HUES48 (cell line): ENCODE measurements around the gene SAP30BP.

Experiments used
- H3K27ac ChIP-seq: one replicate; pipeline ENCODE4 v1.7.0; 2013; ENCODE audit warnings: low read depth, low read length, inconsistent platforms
- H3K27me3 ChIP-seq: 2 replicates; pipeline ENCODE4 v1.6.1; 2013; ENCODE audit warnings: mild to moderate bottlenecking, low read length; ENCODE audit not compliant: control insufficient read depth, insufficient read depth
- H3K36me3 ChIP-seq: 2 replicates; pipeline ENCODE4 v1.6.1; 2013; ENCODE audit warnings: low read length; ENCODE audit not compliant: control insufficient read depth, insufficient read depth
- H3K4me1 ChIP-seq: 2 replicates; pipeline ENCODE4 v1.6.1; 2013; ENCODE audit warnings: mild to moderate bottlenecking, low read length; ENCODE audit not compliant: control insufficient read depth, insufficient read depth
- H3K4me3 ChIP-seq: 2 replicates; pipeline ENCODE4 v1.5.1; 2013; ENCODE audit warnings: mild to moderate bottlenecking, low read depth, low read length
- H3K9ac ChIP-seq: 2 replicates; pipeline ENCODE4 v1.6.1; 2013; ENCODE audit warnings: mild to moderate bottlenecking, low read depth, low read length, moderate library complexity
- H3K9me3 ChIP-seq: 2 replicates; pipeline ENCODE4 v1.6.1; 2013; ENCODE audit warnings: low read length; ENCODE audit not compliant: control insufficient read depth, insufficient read depth

The SAP30BP gene

DNA sequence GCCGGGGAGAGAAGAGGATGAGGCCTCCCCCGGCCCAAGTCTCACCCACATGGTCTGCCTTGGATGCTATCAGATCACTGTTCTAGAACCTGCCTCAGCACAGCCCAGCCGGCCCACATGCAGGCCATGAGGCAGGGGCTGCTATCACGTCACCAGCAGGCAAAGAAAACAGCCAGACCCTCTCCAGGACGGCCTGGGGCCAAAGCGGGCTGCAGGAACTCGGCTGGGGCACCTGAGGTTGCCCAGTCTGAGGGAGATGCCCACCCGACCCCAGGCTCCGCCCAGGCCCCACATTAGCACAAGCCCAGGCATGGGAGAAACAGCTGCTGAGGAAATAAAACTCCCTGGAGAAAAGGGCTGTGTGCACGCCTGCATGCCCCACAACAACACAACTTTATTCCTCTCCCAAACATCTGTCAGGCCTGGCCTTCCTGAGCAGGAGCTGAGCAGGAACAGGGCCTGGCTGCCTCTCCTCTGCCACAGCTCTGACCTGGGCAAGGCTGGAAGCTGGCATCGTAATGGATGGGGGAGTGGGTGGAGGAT lies 40.6 kb upstream of the SAP30BP start:
- Histone ChIP-seq H3K27ac (no peak overlapping the region), H3K9ac (no peak overlapping the region), H3K4me1 (no peaks in the 10 kb centered on the region), H3K27me3 (no peaks in the 10 kb centered on the region), H3K9me3 (no peaks in the 10 kb centered on the region), H3K4me3 (no peak overlapping the region), H3K36me3 (no peaks in the 10 kb centered on the region)

DNA sequence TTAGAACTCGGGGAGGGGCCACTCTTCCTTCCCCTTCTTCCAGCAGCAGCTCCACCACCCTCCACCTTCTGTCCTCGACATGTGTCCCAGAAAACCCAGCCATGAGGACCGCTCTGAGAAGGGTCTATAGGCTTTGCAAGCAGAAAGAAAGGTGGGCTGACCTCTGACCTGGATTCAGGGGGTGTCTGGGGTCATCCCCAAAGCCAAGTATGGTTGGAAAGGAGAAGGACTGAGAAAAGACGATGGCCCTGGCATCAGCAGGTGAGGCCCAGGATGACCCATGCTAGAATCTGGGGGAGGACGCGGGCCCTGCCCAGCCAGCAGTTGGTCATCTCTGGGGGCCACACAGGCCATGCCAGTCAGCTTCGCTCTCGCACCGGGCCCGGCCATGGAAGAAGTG lies 40.0 kb upstream of the SAP30BP start:
- Histone ChIP-seq H3K27ac (no peak overlapping the region), H3K4me3 (no peak overlapping the region), H3K4me1 (no peaks in the 10 kb centered on the region)

DNA sequence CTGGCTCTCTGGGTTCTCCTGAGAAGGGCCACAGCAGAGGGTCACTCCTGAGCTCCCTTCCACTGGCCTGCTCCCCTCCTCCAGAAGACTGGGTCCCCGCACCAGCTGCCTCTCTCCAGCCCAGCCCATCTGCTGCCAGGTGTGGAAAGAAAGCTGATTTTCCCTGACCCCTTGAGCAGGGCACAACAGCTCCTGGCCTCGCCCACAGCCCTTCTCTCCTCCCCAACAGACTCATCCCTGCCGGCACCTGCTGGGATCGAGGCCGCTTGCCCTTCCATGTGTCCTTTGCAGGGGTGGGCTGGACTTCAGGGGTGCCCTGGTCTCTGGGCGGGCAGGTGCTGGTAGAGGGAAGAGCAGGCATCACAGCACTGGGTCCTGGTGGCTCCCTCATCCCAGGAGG lies 38.7 kb upstream of the SAP30BP start:
- H3K36me3 ChIP-seq = no peaks in the 10 kb centered on the region
- no peaks in the 10 kb centered on the region for H3K9me3 ChIP-seq
- H3K27ac ChIP-seq = no peak overlapping the region
- peaks cover 10% of the 10 kb centered on the region for H3K4me1 ChIP-seq
- H3K9ac ChIP-seq = no peak overlapping the region
- no peaks in the 10 kb centered on the region for H3K27me3 ChIP-seq
- H3K4me3 ChIP-seq = no peak overlapping the region

More for the DNA sequence above, 40.0 kb upstream of the SAP30BP start:
- Histone ChIP-seq H3K9ac (no peak overlapping the region), H3K27me3 (no peaks in the 10 kb centered on the region), H3K9me3 (no peaks in the 10 kb centered on the region), H3K36me3 (no peaks in the 10 kb centered on the region)

- H3K27ac ChIP-seq = no peak overlapping the region
- H3K9me3 ChIP-seq = no peaks in the 10 kb centered on the region
- peaks cover 16% of the 10 kb centered on the region for H3K4me1 ChIP-seq
- no peaks in the 10 kb centered on the region for H3K27me3 ChIP-seq
- H3K9ac ChIP-seq = no peak overlapping the region
- no peak overlapping the region for H3K4me3 ChIP-seq
- no peaks in the 10 kb centered on the region for H3K36me3 ChIP-seq
These were observed 38.0 kb upstream of the SAP30BP start for GRCh38 chr17:75629157-75629556.

DNA sequence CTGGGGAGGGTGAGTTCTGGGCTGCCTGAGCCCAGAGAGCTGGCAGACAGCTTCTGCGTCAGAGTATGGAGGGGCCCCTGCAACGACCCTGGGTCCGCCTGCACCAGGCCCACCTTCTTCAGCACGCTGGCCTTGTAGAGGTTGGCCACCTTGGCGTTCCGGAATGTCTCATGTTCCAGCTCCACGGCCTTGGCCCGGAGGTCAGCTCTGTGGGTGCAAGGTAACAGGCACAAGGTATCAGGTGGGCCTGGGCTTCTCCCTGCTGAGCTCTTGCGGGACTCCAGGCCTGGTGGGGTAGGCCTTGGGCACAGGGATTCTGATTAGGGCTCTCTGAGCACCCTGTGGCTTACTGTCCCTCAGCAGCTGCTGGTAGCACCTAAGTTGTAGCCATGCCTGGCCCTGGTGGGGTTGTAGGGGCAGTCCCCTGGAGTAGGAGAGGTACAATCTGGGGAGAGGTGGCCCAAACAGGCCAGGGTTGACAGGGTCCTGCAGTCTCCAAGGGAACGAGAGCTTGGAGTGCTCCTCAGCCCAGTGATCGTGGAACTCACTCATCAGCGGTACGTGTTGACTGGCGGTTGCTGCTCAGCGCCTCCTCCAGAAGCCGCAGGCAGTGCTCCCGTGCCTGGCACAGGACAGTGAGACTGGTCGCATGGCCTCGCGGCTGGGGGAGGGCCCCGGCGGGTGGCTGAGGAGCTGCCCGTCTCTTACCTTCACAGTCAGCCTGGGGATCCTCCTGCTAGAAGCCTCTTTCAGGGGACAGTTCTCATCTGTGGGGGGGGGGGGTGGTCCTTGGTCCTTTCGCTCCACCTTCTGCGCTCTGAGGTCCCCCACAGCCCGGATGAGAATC lies 36.8 kb upstream of the SAP30BP start:
- H3K4me3 ChIP-seq = no peak overlapping the region
- peaks cover 17% of the 10 kb centered on the region for H3K4me1 ChIP-seq
- H3K9me3 ChIP-seq = no peaks in the 10 kb centered on the region
- no peak overlapping the region for H3K27ac ChIP-seq
- H3K36me3 ChIP-seq = no peaks in the 10 kb centered on the region
- H3K9ac ChIP-seq = no peak overlapping the region
- H3K27me3 ChIP-seq = no peaks in the 10 kb centered on the region

DNA sequence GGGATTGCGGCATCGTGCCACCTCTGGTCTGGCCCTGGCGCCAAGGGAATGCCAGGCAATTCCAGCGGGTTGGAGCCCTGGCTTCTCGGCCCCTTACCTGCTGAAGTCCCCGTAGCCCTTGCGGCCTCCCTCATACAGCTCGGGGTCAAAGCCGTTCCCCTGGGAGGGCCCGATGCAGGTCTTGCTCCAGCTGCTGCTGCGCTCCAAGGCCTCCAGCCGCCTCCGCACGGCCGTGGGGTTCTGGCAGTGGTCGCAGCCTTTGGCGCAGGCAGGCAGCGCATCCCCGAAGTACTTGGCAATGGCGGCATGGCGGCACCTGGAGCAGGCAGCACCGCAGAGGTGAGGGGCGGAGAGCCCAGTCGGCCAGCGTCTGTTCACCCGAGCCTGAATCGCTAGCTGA lies 35.8 kb upstream of the SAP30BP start:
- Histone ChIP-seq H3K36me3 (no peaks in the 10 kb centered on the region), H3K9me3 (no peaks in the 10 kb centered on the region), H3K4me1 (peaks cover 17% of the 10 kb centered on the region), H3K27me3 (no peaks in the 10 kb centered on the region), H3K4me3 (no peak overlapping the region), H3K9ac (no peak overlapping the region), H3K27ac (no peak overlapping the region)

DNA sequence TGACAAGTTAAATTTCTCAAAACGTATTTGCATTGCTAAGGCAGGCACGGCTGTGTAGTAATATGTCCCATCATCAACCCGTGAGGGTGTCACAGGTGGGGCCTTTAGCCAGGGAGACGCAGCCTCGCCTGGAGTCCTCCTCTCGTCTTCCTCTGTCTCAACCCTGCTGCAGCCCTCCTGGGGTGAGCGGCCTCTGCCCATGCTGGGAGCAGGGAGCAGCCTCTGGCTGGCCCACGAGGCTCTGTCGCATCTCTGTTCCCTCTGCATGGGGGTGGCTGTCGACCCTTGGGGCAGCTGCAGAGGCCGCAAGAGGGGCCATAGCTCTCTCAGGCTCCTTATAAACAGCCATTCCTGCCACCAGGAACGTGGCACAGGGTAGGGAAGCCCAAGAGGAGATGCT lies 34.7 kb upstream of the SAP30BP start:
- H3K27me3 ChIP-seq = no peaks in the 10 kb centered on the region
- H3K9ac ChIP-seq = no peak overlapping the region
- H3K36me3 ChIP-seq = no peaks in the 10 kb centered on the region
- no peak overlapping the region for H3K27ac ChIP-seq
- H3K4me3 ChIP-seq = no peak overlapping the region
- H3K9me3 ChIP-seq = no peaks in the 10 kb centered on the region
- H3K4me1 ChIP-seq = peaks cover 17% of the 10 kb centered on the region

GRCh38 chr17:75632863-75633485 lies 34.2 kb upstream of the SAP30BP start, which contains the start of gene SMIM5:
SMIM5 (plus strand) TSS chr17:75633434; CDS start chr17:75640202, 6,768 bp downstream.
- no peak within 1 kb of the TSS for H3K9ac ChIP-seq
- H3K27ac ChIP-seq = peak within 1 kb of the TSS; percentile 71
- H3K4me3 ChIP-seq = no peak within 1 kb of the TSS
- H3K27me3 ChIP-seq = no peaks in the 10 kb centered on the region
- H3K4me1 ChIP-seq = peaks cover 17% of the 10 kb centered on the region
- H3K36me3 ChIP-seq = no peaks in the 10 kb centered on the region
- no peaks in the 10 kb centered on the region for H3K9me3 ChIP-seq

- no peak overlapping the region for H3K9ac ChIP-seq
- peaks cover 17% of the 10 kb centered on the region for H3K4me1 ChIP-seq
- no peaks in the 10 kb centered on the region for H3K27me3 ChIP-seq
- peak overlapping the region; percentile 71 for H3K27ac ChIP-seq
- peaks cover 4% of the 10 kb centered on the region; the same call in 1 of the 2 replicates for H3K36me3 ChIP-seq
- H3K4me3 ChIP-seq = no peak overlapping the region
- H3K9me3 ChIP-seq = no peaks in the 10 kb centered on the region
These were observed 33.4 kb upstream of the SAP30BP start for GRCh38 chr17:75633486-75634375.

DNA sequence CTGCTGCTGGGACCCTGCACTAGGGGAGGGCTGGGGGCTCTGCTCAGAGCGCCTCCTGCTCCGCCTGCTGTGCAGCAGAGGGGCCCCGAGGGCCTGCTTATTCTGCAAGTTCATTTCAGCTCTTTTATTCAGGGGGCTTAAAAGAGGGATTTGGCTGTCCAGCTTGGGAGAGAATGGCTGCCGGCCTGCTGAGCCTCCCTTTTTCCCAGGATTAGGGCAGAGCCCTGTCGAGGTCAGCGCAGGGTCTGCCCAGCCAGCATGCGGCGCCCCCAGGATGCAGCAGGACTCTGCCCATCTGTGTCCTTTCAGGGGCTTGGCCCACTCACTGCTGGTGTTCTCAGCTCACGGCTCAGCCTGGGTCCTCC lies 32.8 kb upstream of the SAP30BP start:
- Histone ChIP-seq H3K36me3 (peaks cover 4% of the 10 kb centered on the region; the same call in 1 of the 2 replicates), H3K27me3 (no peaks in the 10 kb centered on the region), H3K9ac (no peak overlapping the region), H3K27ac (peak overlapping the region; percentile 26), H3K4me3 (no peak overlapping the region), H3K4me1 (peaks cover 17% of the 10 kb centered on the region), H3K9me3 (no peaks in the 10 kb centered on the region)
